B cell (primary cell): Measurements from ENCODE around the gene PRLH. TPM values are rescaled to one million over a fixed set of nuclear protein-coding genes. Genes with fewer than 3 reads are reported as not detected.
A peak's percentile ranks its signal among the peaks of the same experiment; 100 is the strongest.
"Not testable (repeated sequence)": the region's sequence is repeated elsewhere in the genome, so short reads cannot be mapped to it uniquely, and the experiment has no call there.

Source experiments
- ATAC-seq: fragments of 200-7000 bp; cut with Tn5 transposase; one replicate; pipeline ENCODE4 v1.10.0; 2021; ENCODE audit warnings: low read depth, mild to moderate bottlenecking, moderate number of reproducible peaks, moderate library complexity
- CTCF ChIA-PET: fragments of 350-600 bp; sonication (Branson Sonifier 250); formaldehyde crosslinking; loops from one replicate; lab custom pipeline; 2021; ENCODE audit warnings: antibody characterized with exemption, inconsistent platforms; lab: Charles Lee
- POLR2A ChIA-PET: fragments of 350-600 bp; sonication (Branson Sonifier 250); formaldehyde crosslinking; loops from one replicate; lab custom pipeline; 2021; ENCODE audit warnings: antibody characterized with exemption; lab: Charles Lee
- DNase-seq: peaks from one replicate; pipeline ENCODE4 v3.0.0; 2013
- H2AFZ ChIP-seq: 2 replicates; pipeline ENCODE4 v1.6.1; 2012; ENCODE audit warnings: mild to moderate bottlenecking, low read depth, low read length; ENCODE audit not compliant: insufficient read depth, poor library complexity, severe bottlenecking
- H3K27ac ChIP-seq, 2 donors: 1 replicate in 1 of 2; 2 replicates in 1 of 2; pipeline ENCODE4 v1.5.1; 2012 to 2013; ENCODE audit warnings: low read length in 2 of 2, mild to moderate bottlenecking in 2 of 2, moderate library complexity in 1 of 2
- H3K27me3 ChIP-seq, 4 experiments: fragments of 200-600 bp in 1 of 4; sonication (generic) in 1 of 4; replicated peaks in 1 of 4; 1 replicate in 2 of 4; 2 replicates in 2 of 4; pipeline versions ENCODE4 v1.6.1 to v1.7.0; 2013 to 2016; ENCODE audit warnings: low read length in 3 of 4, mild to moderate bottlenecking in 2 of 4, mixed read lengths in 1 of 4, moderate library complexity in 1 of 4; ENCODE audit not compliant: insufficient read depth in 4 of 4, control insufficient read depth in 3 of 4; ENCODE audit errors: control extremely low read depth in 1 of 4
- H3K36me3 ChIP-seq, 2 experiments: replicated peaks in 1 of 2; 1 replicate in 1 of 2; 2 replicates in 1 of 2; pipeline versions ENCODE4 v1.6.1 to v1.7.1; 2013; ENCODE audit warnings: low read length in 1 of 2; ENCODE audit not compliant: insufficient read depth in 2 of 2, control insufficient read depth in 1 of 2; ENCODE audit errors: control extremely low read depth in 1 of 2, extremely low read depth in 1 of 2
- H3K4me1 ChIP-seq, 2 donors: fragments of 200-600 bp in 1 of 2; sonication (generic) in 1 of 2; 1 replicate in 1 of 2; 2 replicates in 1 of 2; pipeline versions ENCODE4 v1.5.1 to v1.6.1; 2013 to 2017; ENCODE audit warnings: low read length in 2 of 2; ENCODE audit not compliant: control insufficient read depth in 2 of 2, insufficient read depth in 2 of 2
- H3K4me2 ChIP-seq: replicated peaks from 2 replicates; pipeline ENCODE3; 2012; ENCODE audit warnings: mild to moderate bottlenecking, low read depth, low read length; ENCODE audit not compliant: poor library complexity, severe bottlenecking
- H3K4me3 ChIP-seq, 5 experiments: fragments of 200-600 bp in 1 of 5; sonication (generic) in 1 of 5; 1 replicate in 3 of 5; 2 replicates in 2 of 5; pipeline versions ENCODE4 v1.5.1 to v1.7.0; 2011 to 2016; ENCODE audit warnings: low read length in 4 of 5, mild to moderate bottlenecking in 4 of 5, low read depth in 2 of 5, control low read depth in 1 of 5, moderate library complexity in 1 of 5; ENCODE audit not compliant: insufficient read depth in 1 of 5; ENCODE audit errors: control extremely low read depth in 1 of 5, extremely low read depth in 1 of 5
- H3K79me2 ChIP-seq: fragments of 200-600 bp; sonication (generic); one replicate; pipeline ENCODE4 v1.6.0; 2016; ENCODE audit warnings: low read length; ENCODE audit not compliant: control insufficient read depth, insufficient read depth
- H3K9ac ChIP-seq: fragments of 200-600 bp; sonication (generic); 2 replicates; pipeline ENCODE4 v1.6.1; 2017; ENCODE audit warnings: mild to moderate bottlenecking, low read length, moderate library complexity
- H3K9me3 ChIP-seq, 3 donors: one replicate each; pipeline versions ENCODE4 v1.6.1 to v1.7.1; 2013; ENCODE audit warnings: low read length in 2 of 3; ENCODE audit not compliant: control insufficient read depth in 2 of 3, insufficient read depth in 1 of 3; ENCODE audit errors: control extremely low read depth in 1 of 3
- H4K20me1 ChIP-seq: 2 replicates; pipeline ENCODE4 v1.6.0; 2012; ENCODE audit warnings: mild to moderate bottlenecking, low read length; ENCODE audit not compliant: insufficient read depth, control insufficient read depth, poor library complexity, severe bottlenecking
- H3K27ac Mint-ChIP-seq: one replicate; pipeline ENCODE4 v1.8.0; 2021; ENCODE audit warnings: mixed read lengths
- H3K27me3 Mint-ChIP-seq: one replicate; pipeline ENCODE4 v1.8.0; 2021; ENCODE audit warnings: mixed read lengths
- H3K4me1 Mint-ChIP-seq: one replicate; pipeline ENCODE4 v1.8.0; 2021; ENCODE audit warnings: mixed read lengths
- H3K4me3 Mint-ChIP-seq: one replicate; pipeline ENCODE4 v1.8.0; 2021; ENCODE audit warnings: mixed read lengths
- H3K9me3 Mint-ChIP-seq: one replicate; pipeline ENCODE4 v1.8.0; 2022; ENCODE audit warnings: mixed read lengths; ENCODE audit not compliant: insufficient read depth
- EZH2 ChIP-seq: IDR thresholded peaks from 2 replicates; pipeline ENCODE4 v1.6.1; 2012; ENCODE audit warnings: borderline replicate concordance, low read depth, mild to moderate bottlenecking, moderate library complexity, low read length; ENCODE audit not compliant: insufficient read depth, poor library complexity, severe bottlenecking
- WGBS: methylation state at CpG from one replicate; pipeline ENCODE4 v1.1.5; 2013; ENCODE audit warnings: missing lambda C conversion rate; ENCODE audit not compliant: insufficient coverage; 5-methylcytosine and 5-hydroxymethylcytosine counted together
- intact Hi-C: fragments of 100-400 bp; cut with micrococcal nuclease; formaldehyde crosslinking; loops from one replicate; pipeline ENCODE4 v1.10.0; 2022
- polyA plus RNA-seq: library from polyadenylated mRNA; depleted of rRNA; stranded (reverse); fragments of >200 nt; gene quantifications from 2 replicates; pipeline ENCODE4 v1.2.3, GENCODE V29; 2012
- total RNA-seq, 2 donors: library from RNA; stranded (reverse); fragments of 120-200 nt in 1 of 2; gene quantifications; 1 replicate in 1 of 2; 2 replicates in 1 of 2; pipeline versions ENCODE4 v1.2.3 to v1.2.4, GENCODE V29; 2013 to 2022
- TF ChIP-seq, protein P1 (sequence below): fragments of 200-600 bp; IDR thresholded peaks from one replicate; pipeline ENCODE4 v1.8.0; 2022; ENCODE audit warnings: antibody characterized with exemption, mild to moderate bottlenecking

PRLH gene
- total and polyA plus RNA-seq, 2 donors (not counting 1 experiment from before 2014, with no cell fraction given): not detected

DNA sequence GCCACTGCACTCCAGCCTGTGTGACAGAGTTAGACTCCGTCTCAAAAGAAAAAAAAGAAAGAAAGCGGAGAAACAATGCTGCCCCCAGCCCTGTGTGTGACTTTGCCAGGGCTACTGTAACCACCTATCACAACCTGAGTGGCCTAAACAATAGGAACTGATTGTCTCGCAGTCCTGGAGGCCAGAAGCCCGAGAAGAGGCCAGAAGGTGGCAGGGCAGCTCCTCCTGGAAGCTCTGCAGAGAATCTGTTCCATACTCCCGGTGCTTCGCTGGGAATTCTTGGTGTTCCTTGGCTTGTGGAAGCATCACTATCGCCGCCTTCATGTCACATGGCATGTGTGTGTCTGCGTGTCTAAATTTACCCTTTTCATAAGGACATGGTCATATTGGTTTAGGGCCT is 38.6 kb downstream of the PRLH start:
- Histone ChIP-seq H3K27me3 (no peaks in the 10 kb centered on the region), H3K9ac (no peak overlapping the region), H3K79me2 (no peaks in the 10 kb centered on the region), H4K20me1 (no peaks in the 10 kb centered on the region), H2AFZ (no peak overlapping the region), H3K9me3 (no peaks in the 10 kb centered on the region), H3K4me3 (no peak overlapping the region), H3K4me1 (peaks cover 19 to 21% of the 10 kb centered on the region in 2 donors), H3K36me3 (no peaks in the 10 kb centered on the region), H3K27ac (no peak overlapping the region), H3K4me2 (no peak overlapping the region)
- Mint-ChIP-seq H3K9me3 (no peaks in the 10 kb centered on the region), H3K27me3 (peaks cover 6% of the 10 kb centered on the region), H3K27ac (peak overlapping the region; percentile 63), H3K4me1 (peaks cover 26% of the 10 kb centered on the region), H3K4me3 (peak overlapping the region; percentile 57)
- no peak for ATAC-seq
- no peak for TF ChIP-seq EZH2
- TF ChIP-seq, protein P1, sequence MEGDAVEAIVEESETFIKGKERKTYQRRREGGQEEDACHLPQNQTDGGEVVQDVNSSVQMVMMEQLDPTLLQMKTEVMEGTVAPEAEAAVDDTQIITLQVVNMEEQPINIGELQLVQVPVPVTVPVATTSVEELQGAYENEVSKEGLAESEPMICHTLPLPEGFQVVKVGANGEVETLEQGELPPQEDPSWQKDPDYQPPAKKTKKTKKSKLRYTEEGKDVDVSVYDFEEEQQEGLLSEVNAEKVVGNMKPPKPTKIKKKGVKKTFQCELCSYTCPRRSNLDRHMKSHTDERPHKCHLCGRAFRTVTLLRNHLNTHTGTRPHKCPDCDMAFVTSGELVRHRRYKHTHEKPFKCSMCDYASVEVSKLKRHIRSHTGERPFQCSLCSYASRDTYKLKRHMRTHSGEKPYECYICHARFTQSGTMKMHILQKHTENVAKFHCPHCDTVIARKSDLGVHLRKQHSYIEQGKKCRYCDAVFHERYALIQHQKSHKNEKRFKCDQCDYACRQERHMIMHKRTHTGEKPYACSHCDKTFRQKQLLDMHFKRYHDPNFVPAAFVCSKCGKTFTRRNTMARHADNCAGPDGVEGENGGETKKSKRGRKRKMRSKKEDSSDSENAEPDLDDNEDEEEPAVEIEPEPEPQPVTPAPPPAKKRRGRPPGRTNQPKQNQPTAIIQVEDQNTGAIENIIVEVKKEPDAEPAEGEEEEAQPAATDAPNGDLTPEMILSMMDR: no peak
- ChIA-PET POLR2A (interaction anchor here (0.6 kb wide), 2 partner anchors 41 to 1810 kb away, joined by 3 read pairs; no protein-coding TSS in a partner anchor), CTCF (interaction anchor here (1.2 to 3.7 kb wide), 3 partner anchors 33 to 140 kb away, joined by 5 to 20 read pairs (median 7); no protein-coding TSS in a partner anchor)
- WGBS: 82% methylated on average over 6 of the region's 9 CpGs
- DNase-seq: no peak
- intact Hi-C loops: loop anchor here (5.0 kb wide), 1 partner anchor 92 kb away; no protein-coding TSS in a partner anchor

DNA sequence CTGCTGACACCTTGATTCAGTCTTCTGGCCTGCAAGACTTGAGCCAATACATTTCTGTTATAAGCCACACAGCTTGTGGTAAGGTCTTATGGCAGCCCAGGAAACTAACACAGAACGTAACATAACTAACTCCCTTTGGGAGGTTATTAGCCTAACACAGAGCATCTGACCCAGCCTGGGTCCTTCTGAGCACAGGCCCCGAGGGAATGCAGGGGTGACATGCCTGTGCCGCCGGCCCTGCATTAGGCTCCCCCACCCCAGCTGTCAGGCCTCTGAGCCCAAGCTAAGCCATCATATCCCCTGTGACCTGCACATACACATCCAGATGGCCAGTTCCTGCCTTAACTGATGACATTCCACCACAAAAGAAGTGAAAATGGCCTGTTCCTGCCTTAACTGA is 40.1 kb downstream of the PRLH start:
- peak overlapping the region; percentile 26 for H3K27ac Mint-ChIP-seq
- H3K9me3 Mint-ChIP-seq, CTCF ChIA-PET: not testable (repeated sequence)

More for the DNA sequence above, 40.1 kb downstream of the PRLH start:
- POLR2A ChIA-PET, H3K9me3 ChIP-seq, intact Hi-C loops, H3K4me2 ChIP-seq, H2AFZ ChIP-seq, H3K4me3 ChIP-seq, H3K36me3 ChIP-seq, H3K27me3 ChIP-seq, ATAC-seq, H3K9ac ChIP-seq, DNase-seq, H4K20me1 ChIP-seq, H3K27ac ChIP-seq, H3K79me2 ChIP-seq, H3K4me3 Mint-ChIP-seq: not testable (repeated sequence)
- H3K4me1 ChIP-seq: peaks cover 19 to 21% of the 10 kb centered on the region in 2 donors
- Mint-ChIP-seq H3K27me3 (peaks cover 10% of the 10 kb centered on the region), H3K4me1 (peaks cover 26% of the 10 kb centered on the region)
- WGBS: 43% methylated on average over 4 of the region's 4 CpGs
